ENCODE data around the gene INO80B. TPM values are rescaled to one million over a fixed set of nuclear protein-coding genes. Genes with fewer than 3 reads are reported as not detected.

The INO80B gene
- total and polyA plus RNA-seq, 8 donors, result 4.7 to 52.2 (median 32.2) TPM; not detected in 1

GRCh38 chr2:74416778-74417177 is 38.1 kb upstream of the INO80B start:
- Histone ChIP-seq H3K4me3 (no peak overlapping the region), H3K9me3 (no peaks in the 10 kb centered on the region), H3K27ac (no peak overlapping the region), H3K36me3 (no peaks in the 10 kb centered on the region), H3K4me1 (peaks cover 32 to 50% (median 45%) of the 10 kb centered on the region in 4 donors), H3K27me3 (peaks cover 0 to 23% (median 8%) of the 10 kb centered on the region in 3 donors)
- TF ChIP-seq POLR2AphosphoS5 (IDR thresholded peaks at IDR 0.05), result no peak
- TF ChIP-seq CTCF (IDR thresholded peaks at IDR 0.05), result no peak
- no peak for TF ChIP-seq EP300 (IDR thresholded peaks at IDR 0.05)
- TF ChIP-seq POLR2A (IDR thresholded peaks at IDR 0.05), result no peak
- WGBS, 5 donors, result 61 to 75% (median 68%) methylated on average over 3 of the region's 3 CpGs
- intact Hi-C loops (cut with DNase I; ENCODE audit: low total_unique reads), result no loop called here
- no peak for DNase-seq

- intact Hi-C loops (cut with DNase I; ENCODE audit: low total_unique reads), result no loop called here
- H3K9me3 ChIP-seq, result no peaks in the 10 kb centered on the region
- 77 to 89% (median 78%) methylated on average over 3 of the region's 3 CpGs for WGBS, 5 donors
- peaks cover 0 to 23% (median 8%) of the 10 kb centered on the region in 3 donors for H3K27me3 ChIP-seq
- H3K27ac ChIP-seq, result no peak overlapping the region
- H3K4me1 ChIP-seq, result peaks cover 32 to 55% (median 49%) of the 10 kb centered on the region in 4 donors
- H3K36me3 ChIP-seq, result no peaks in the 10 kb centered on the region
- TF ChIP-seq EP300 (IDR thresholded peaks at IDR 0.05), result no peak
- no peak for TF ChIP-seq POLR2AphosphoS5 (IDR thresholded peaks at IDR 0.05)
- no peak for TF ChIP-seq POLR2A (IDR thresholded peaks at IDR 0.05)
- TF ChIP-seq CTCF (IDR thresholded peaks at IDR 0.05), result no peak
- no peak for DNase-seq
- no peak overlapping the region for H3K4me3 ChIP-seq
Observed at GRCh38 chr2:74417197-74417596, 37.7 kb upstream of the INO80B start.

GRCh38 chr2:74417763-74418162 is 37.1 kb upstream of the INO80B start:
- H3K4me1 ChIP-seq, result peaks cover 32 to 52% (median 50%) of the 10 kb centered on the region in 4 donors
- 86 to 96% (median 92%) methylated on average over 6 of the region's 6 CpGs for WGBS, 5 donors
- no peak for TF ChIP-seq POLR2AphosphoS5 (IDR thresholded peaks at IDR 0.05)
- no peak for TF ChIP-seq EP300 (IDR thresholded peaks at IDR 0.05)
- TF ChIP-seq POLR2A (IDR thresholded peaks at IDR 0.05), result no peak
- no peak for TF ChIP-seq CTCF (IDR thresholded peaks at IDR 0.05)
- peaks cover 0 to 23% (median 8%) of the 10 kb centered on the region in 3 donors for H3K27me3 ChIP-seq
- intact Hi-C loops (cut with DNase I; ENCODE audit: low total_unique reads), result no loop called here
- no peaks in the 10 kb centered on the region for H3K36me3 ChIP-seq
- H3K4me3 ChIP-seq, result no peak overlapping the region
- H3K9me3 ChIP-seq, result no peaks in the 10 kb centered on the region
- no peak overlapping the region for H3K27ac ChIP-seq
- DNase-seq, result no peak

- no peak overlapping the region for H3K4me3 ChIP-seq
- intact Hi-C loops (cut with DNase I; ENCODE audit: low total_unique reads), result no loop called here
- WGBS, 5 donors, result 77 to 86% (median 80%) methylated on average over 26 to 27 of the region's 27 CpGs
Observed at GRCh38 chr2:74418312-74418711, 36.6 kb upstream of the INO80B start.

More at GRCh38 chr2:74418312-74418711, 36.6 kb upstream of the INO80B start:
- no peaks in the 10 kb centered on the region for H3K9me3 ChIP-seq
- DNase-seq, result no peak
- TF ChIP-seq CTCF (IDR thresholded peaks at IDR 0.05) (no peak), POLR2AphosphoS5 (IDR thresholded peaks at IDR 0.05) (no peak), EP300 (IDR thresholded peaks at IDR 0.05) (no peak), POLR2A (IDR thresholded peaks at IDR 0.05) (no peak)
- H3K27me3 ChIP-seq, result peaks cover 0 to 23% (median 8%) of the 10 kb centered on the region in 3 donors
- H3K27ac ChIP-seq, result no peak overlapping the region
- no peaks in the 10 kb centered on the region for H3K36me3 ChIP-seq
- H3K4me1 ChIP-seq, result peaks cover 29 to 46% (median 46%) of the 10 kb centered on the region in 4 donors
